WTC11 (cell line): ENCODE results near the gene KLHL7. TPM values are rescaled to one million over a fixed set of nuclear protein-coding genes. Genes with fewer than 3 reads are reported as not detected.

Experiments used
- ATAC-seq: fragments of 200-7000 bp; cut with Tn5 transposase; 2 replicates; pipeline ENCODE4 v1.10.0; 2021; ENCODE audit warnings: mild to moderate bottlenecking, moderate library complexity
- CTCF ChIA-PET: fragments of 300-600 bp; sonication (Branson Sonifier 250); formaldehyde crosslinking; loops from one replicate; lab custom pipeline; 2021; ENCODE audit warnings: antibody characterized with exemption; lab: Charles Lee
- POLR2A ChIA-PET: fragments of 350-600 bp; sonication (Branson Sonifier 250); formaldehyde crosslinking; loops from one replicate; lab custom pipeline; 2021; ENCODE audit warnings: antibody characterized with exemption; lab: Charles Lee
- DNase-seq: peaks from one replicate; pipeline ENCODE4 v3.0.0; 2021; ENCODE audit warnings: low spot score
- H3K27ac Mint-ChIP-seq: 2 replicates; pipeline ENCODE4 v1.8.0; 2021; ENCODE audit warnings: mixed read lengths
- H3K27me3 Mint-ChIP-seq: 2 replicates; pipeline ENCODE4 v1.8.0; 2021; ENCODE audit warnings: low read depth, mild to moderate bottlenecking, moderate library complexity, mixed read lengths
- H3K36me3 Mint-ChIP-seq: 2 replicates; pipeline ENCODE4 v1.8.0; 2021; ENCODE audit warnings: mixed read lengths
- H3K4me1 Mint-ChIP-seq: 2 replicates; pipeline ENCODE4 v1.8.0; 2022; ENCODE audit warnings: mixed read lengths
- H3K4me3 Mint-ChIP-seq: 2 replicates; pipeline ENCODE4 v1.8.0; 2021; ENCODE audit warnings: mild to moderate bottlenecking, moderate library complexity, mixed read lengths
- H3K9me3 Mint-ChIP-seq: 2 replicates; pipeline ENCODE4 v1.8.0; 2021; ENCODE audit warnings: mixed read lengths
- ATF1 ChIP-seq: sonication (generic); formaldehyde crosslinking; IDR thresholded peaks from 2 replicates; pipeline ENCODE4 v1.8.1; 2023; ENCODE audit warnings: mild to moderate bottlenecking, moderate library complexity, missing genetic modification reagents
- CBFB ChIP-seq: sonication (generic); formaldehyde crosslinking; IDR thresholded peaks from 2 replicates; pipeline ENCODE4 v1.8.1; 2022; ENCODE audit warnings: mild to moderate bottlenecking, low read depth, missing genetic modification reagents
- CREM ChIP-seq: sonication (generic); formaldehyde crosslinking; IDR thresholded peaks from 2 replicates; pipeline ENCODE4 v1.8.1; 2022; ENCODE audit warnings: mild to moderate bottlenecking, missing genetic modification reagents, moderate library complexity
- E2F1 ChIP-seq: sonication (generic); formaldehyde crosslinking; IDR thresholded peaks from 2 replicates; pipeline ENCODE4 v1.8.0; 2022; ENCODE audit warnings: mild to moderate bottlenecking, missing genetic modification reagents
- ERG ChIP-seq: fragments of 250-450 bp; sonication (Bioruptor Pico); IDR thresholded peaks from 2 replicates; pipeline ENCODE4 v1.8.0; 2021; ENCODE audit warnings: mild to moderate bottlenecking
- FOXJ3 ChIP-seq: sonication (generic); formaldehyde crosslinking; IDR thresholded peaks from 2 replicates; pipeline ENCODE4 v1.9.0; 2021; ENCODE audit warnings: missing genetic modification reagents, mild to moderate bottlenecking, borderline replicate concordance
- GRHL2 ChIP-seq: fragments of 250-450 bp; sonication (Bioruptor Pico); IDR thresholded peaks from 2 replicates; pipeline ENCODE4 v1.8.0; 2022; ENCODE audit warnings: mild to moderate bottlenecking, moderate library complexity; ENCODE audit not compliant: insufficient replicate concordance, severe bottlenecking
- GTF2I ChIP-seq: fragments of 250-450 bp; sonication (Bioruptor Pico); conservative IDR thresholded peaks from 2 replicates; pipeline ENCODE4 v1.4.0; 2021; ENCODE audit warnings: mild to moderate bottlenecking
- HMGXB4 ChIP-seq: sonication (generic); formaldehyde crosslinking; IDR thresholded peaks from 2 replicates; pipeline ENCODE4 v1.8.1; 2023; ENCODE audit warnings: mild to moderate bottlenecking, moderate library complexity, missing genetic modification reagents
- IRF2 ChIP-seq: sonication (generic); formaldehyde crosslinking; IDR thresholded peaks from 2 replicates; pipeline ENCODE4 v1.8.0; 2022; ENCODE audit warnings: low read depth, missing genetic modification reagents, borderline replicate concordance
- JUN ChIP-seq: sonication (generic); formaldehyde crosslinking; IDR thresholded peaks from 2 replicates; pipeline ENCODE4 v1.8.0; 2023; ENCODE audit warnings: mild to moderate bottlenecking, missing genetic modification reagents
- MXD4 ChIP-seq: fragments of 250-450 bp; sonication (Bioruptor Pico); IDR thresholded peaks from 2 replicates; pipeline ENCODE4 v1.8.0; 2021; ENCODE audit warnings: mild to moderate bottlenecking, moderate library complexity, borderline replicate concordance
- NFE2L1 ChIP-seq: sonication (generic); formaldehyde crosslinking; IDR thresholded peaks from 2 replicates; pipeline ENCODE4 v1.8.1; 2023; ENCODE audit warnings: missing genetic modification reagents
- TCF7 ChIP-seq: sonication (generic); formaldehyde crosslinking; IDR thresholded peaks from 2 replicates; pipeline ENCODE4 v1.8.0; 2022; ENCODE audit warnings: mild to moderate bottlenecking, low read depth, missing genetic modification reagents, moderate library complexity
- TEAD1 ChIP-seq: sonication (generic); formaldehyde crosslinking; IDR thresholded peaks from 2 replicates; pipeline ENCODE4 v1.8.0; 2022; ENCODE audit warnings: mild to moderate bottlenecking, missing genetic modification reagents
- TP53 ChIP-seq: sonication (generic); formaldehyde crosslinking; IDR thresholded peaks from 2 replicates; pipeline ENCODE4 v1.8.1; 2023; ENCODE audit warnings: mild to moderate bottlenecking, missing genetic modification reagents
- ZNF138 ChIP-seq: sonication (generic); formaldehyde crosslinking; conservative IDR thresholded peaks from 2 replicates; pipeline ENCODE4 v1.8.1; 2022; ENCODE audit warnings: mild to moderate bottlenecking, moderate library complexity, missing genetic modification reagents
- ZNF423 ChIP-seq: fragments of 250-450 bp; sonication (Bioruptor Pico); IDR thresholded peaks from 2 replicates; pipeline ENCODE4 v2.1.2; 2022; ENCODE audit warnings: mild to moderate bottlenecking, moderate library complexity
- ZNF425 ChIP-seq: fragments of 250-450 bp; sonication (Bioruptor Pico); conservative IDR thresholded peaks from 2 replicates; pipeline ENCODE4 v1.9.0; 2021; ENCODE audit warnings: mild to moderate bottlenecking
- ZSCAN18 ChIP-seq: fragments of 250-450 bp; sonication (Bioruptor Pico); IDR thresholded peaks from 2 replicates; pipeline ENCODE4 v2.1.2; 2022; ENCODE audit warnings: mild to moderate bottlenecking, moderate library complexity
- total RNA-seq: library from RNA; stranded (reverse); gene quantifications from 3 replicates; pipeline ENCODE4 v1.2.3, GENCODE V29; 2021

The KLHL7 gene
- total RNA-seq, 1 experiment from 2014 or later: 82.1 TPM

- TF ChIP-seq ZNF425: no peak
- TF ChIP-seq, all 79 proteins: peak for 0
- H3K27ac Mint-ChIP-seq: no peak overlapping the region
- DNase-seq (no peak), ATAC-seq (no peak)
- H3K4me3 Mint-ChIP-seq: no peak overlapping the region
- ChIA-PET POLR2A (no interaction called here), CTCF (no interaction called here)
- no peaks in the 10 kb centered on the region for H3K9me3 Mint-ChIP-seq
- peaks cover 8% of the 10 kb centered on the region; the same call in 1 of the 2 replicates for H3K36me3 Mint-ChIP-seq
- H3K27me3 Mint-ChIP-seq: no peaks in the 10 kb centered on the region
- H3K4me1 Mint-ChIP-seq: no peaks in the 10 kb centered on the region
Observed at GRCh38 chr7:23161482-23161881, 55.9 kb downstream of the KLHL7 start.

- Mint-ChIP-seq H3K27me3 (no peaks in the 10 kb centered on the region), H3K4me1 (no peaks in the 10 kb centered on the region), H3K36me3 (no peaks in the 10 kb centered on the region), H3K9me3 (no peaks in the 10 kb centered on the region), H3K27ac (no peak overlapping the region), H3K4me3 (no peak overlapping the region)
- TF ChIP-seq FOXJ3 (CRISPR knock-in tag): no peak
- TF ChIP-seq HMGXB4 (CRISPR knock-in tag): no peak
- TF ChIP-seq E2F1 (CRISPR knock-in tag): no peak
- TF ChIP-seq NFE2L1: no peak
- TF ChIP-seq TEAD1 (CRISPR knock-in tag): no peak
- TF ChIP-seq IRF2 (CRISPR knock-in tag): no peak
- TF ChIP-seq ZNF138 (CRISPR knock-in tag): no peak
- no peak for TF ChIP-seq TP53 (CRISPR knock-in tag)
- no peak for TF ChIP-seq ERG (CRISPR knock-in tag)
- TF ChIP-seq ATF1 (CRISPR knock-in tag): no peak
- TF ChIP-seq GRHL2 (CRISPR knock-in tag): no peak
- no peak for TF ChIP-seq GTF2I (CRISPR knock-in tag)
- TF ChIP-seq ZNF423 (CRISPR knock-in tag): no peak
- TF ChIP-seq CREM (CRISPR knock-in tag): no peak
- no peak for TF ChIP-seq TCF7 (CRISPR knock-in tag)
- no peak for TF ChIP-seq MXD4
- no peak for TF ChIP-seq CBFB
- TF ChIP-seq JUN (CRISPR knock-in tag): no peak
- TF ChIP-seq ZSCAN18 (CRISPR knock-in tag): no peak
- no peak for DNase-seq
- ChIA-PET CTCF (no interaction called here), POLR2A (no interaction called here)
- ATAC-seq: no peak
Observed at GRCh38 chr7:23164846-23165245, 59.3 kb downstream of the KLHL7 start.
